ENCODE measurements around the gene ANKRD36C.
"Not testable (repeated sequence)": the region's sequence is repeated elsewhere in the genome, so short reads cannot be mapped to it uniquely, and the experiment has no call there.

The ANKRD36C gene

GRCh38 chr2:96006248-96006647 lies 14.6 kb upstream of the ANKRD36C start:
- not testable (repeated sequence) for DNase-seq

DNA sequence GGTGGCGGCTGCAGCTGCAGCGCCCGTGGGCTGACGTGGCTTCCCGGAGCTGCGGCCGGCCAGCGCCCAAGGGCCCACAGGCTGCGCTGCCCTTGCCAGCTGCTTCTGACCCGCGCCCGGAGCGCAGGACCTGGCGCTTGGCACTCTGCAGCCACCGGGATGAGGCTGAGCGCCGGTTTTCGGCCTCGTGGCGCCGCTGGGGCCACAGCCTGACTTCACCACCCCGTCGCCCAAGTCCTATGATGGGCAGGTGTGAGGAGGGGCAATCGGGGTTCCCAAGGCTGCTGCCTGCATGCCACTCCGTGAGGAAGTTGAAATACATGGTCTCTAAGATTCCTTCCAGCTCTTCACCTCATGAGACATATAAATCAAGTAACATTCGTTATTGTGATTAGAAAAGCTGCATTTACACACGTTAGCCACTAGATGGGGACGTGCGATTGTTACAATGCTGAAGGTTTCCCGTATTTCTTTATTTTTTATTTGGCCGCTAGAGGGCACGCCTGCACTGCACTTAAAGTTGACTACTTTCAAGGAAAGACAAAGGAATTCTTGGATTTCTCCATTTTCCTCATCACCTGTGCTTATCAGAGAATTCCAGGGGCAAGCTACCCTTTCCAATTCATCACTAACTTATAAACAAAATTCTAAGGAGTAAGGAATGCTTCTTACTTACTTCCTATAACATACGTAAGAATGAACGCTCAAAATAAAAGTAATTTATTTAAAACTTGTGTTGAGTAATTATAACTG lies 1.1 kb upstream of the ANKRD36C start:
- not testable (repeated sequence) for DNase-seq

DNA sequence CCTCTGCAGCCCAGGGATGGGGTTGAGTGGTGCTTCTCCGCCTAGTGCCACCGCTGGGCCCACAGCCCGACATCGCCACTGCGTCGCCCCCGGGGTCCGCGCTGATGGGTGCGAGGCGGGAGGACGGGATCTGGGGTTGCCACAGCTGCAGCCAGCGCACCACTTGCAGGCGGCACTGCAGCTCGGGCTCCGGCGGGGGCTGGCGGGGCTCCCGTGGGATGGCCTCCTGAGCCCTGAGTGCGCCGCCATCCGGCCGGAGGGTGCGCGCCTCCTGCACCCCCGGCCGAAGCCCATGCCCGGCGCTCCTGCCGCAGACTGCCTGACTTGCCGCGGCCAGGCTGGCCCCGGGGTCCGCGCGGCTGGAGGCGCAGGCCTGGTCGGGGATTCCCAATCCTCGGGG lies 478 bp upstream of the ANKRD36C start:
- DNase-seq, result not testable (repeated sequence)

DNA sequence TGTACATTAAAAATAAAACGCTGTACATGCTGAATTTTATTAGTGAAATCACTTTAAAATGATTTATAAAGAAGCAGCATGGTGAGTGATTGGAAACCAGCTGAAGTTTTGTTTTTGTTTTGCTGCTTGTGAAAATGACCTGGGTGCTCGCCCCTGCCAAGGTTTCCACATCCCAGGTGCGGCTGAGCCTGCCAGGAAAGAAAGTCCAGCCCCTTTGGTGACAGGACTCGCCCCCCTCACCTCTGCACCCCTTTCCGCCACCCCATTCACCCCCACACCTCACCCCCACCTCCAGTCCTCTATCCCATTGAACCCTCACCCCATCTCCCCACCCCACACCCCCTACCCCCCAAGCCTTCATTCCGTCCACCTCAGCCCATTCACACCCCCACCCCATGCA lies 740 bp downstream of the ANKRD36C start:
- not testable (repeated sequence) for DNase-seq

DNA sequence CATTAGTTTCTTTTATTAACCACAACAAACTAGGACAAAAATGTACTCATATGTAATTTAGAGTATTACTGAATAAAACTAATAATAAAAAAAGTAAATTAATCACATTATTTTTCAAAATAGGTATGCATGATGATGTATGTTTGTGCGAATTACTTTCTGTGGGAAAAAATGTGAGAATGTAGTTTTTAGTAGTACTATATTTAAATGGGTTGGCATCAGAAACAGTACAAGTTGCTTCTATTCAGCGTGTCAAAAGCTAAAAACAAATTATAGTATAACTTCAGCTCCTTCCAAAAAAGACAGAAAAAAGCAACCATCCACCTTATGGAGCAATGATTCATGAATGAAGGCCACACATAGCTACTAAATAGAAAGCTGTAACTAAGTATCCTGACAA lies 40.0 kb downstream of the ANKRD36C start:
- not testable (repeated sequence) for DNase-seq

DNA sequence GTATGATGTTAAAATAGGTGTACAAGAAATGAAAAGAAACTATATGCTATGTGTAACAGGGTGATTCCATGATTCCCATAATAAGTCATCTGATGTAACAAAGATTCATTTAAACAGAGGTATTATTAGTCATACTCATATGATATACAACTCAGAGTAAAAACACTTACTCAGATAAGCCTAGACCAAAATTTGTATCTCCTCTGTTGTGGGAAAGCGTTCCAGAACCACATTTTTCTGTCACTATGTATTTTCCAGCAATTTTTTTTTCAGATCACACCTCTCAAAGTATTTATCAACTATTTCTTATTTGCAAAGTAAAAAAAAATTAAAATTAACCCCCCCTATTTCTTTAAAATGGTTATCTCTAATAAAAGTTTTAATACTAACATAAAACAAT lies 43.6 kb downstream of the ANKRD36C start:
- not testable (repeated sequence) for DNase-seq

DNA sequence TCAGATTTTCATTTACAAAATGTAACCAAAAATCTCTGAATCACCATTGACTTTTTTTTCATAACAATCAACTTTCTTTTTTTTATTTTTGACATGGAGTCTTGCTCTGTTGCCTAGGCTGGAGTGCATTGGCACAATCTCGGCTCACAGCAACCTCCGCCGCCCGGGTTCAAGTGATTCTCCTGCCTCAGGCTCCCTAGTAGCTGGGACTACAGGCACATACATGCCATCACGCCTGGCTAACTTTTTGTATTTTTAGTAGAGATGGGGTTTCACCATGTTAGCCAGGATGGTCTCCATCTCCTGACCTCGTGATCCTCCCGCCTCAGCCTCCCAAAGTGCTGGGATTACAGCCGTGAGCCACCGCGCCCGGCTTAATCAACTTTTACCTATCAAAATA lies 51.7 kb downstream of the ANKRD36C start:
- DNase-seq, result not testable (repeated sequence)

- DNase-seq, result not testable (repeated sequence)
These were observed 60.9 kb downstream of the ANKRD36C start for GRCh38 chr2:95930740-95931139.

GRCh38 chr2:95917007-95917406 lies 74.6 kb downstream of the ANKRD36C start:
- not testable (repeated sequence) for DNase-seq

GRCh38 chr2:95915131-95915530 lies 76.5 kb downstream of the ANKRD36C start:
- DNase-seq, result not testable (repeated sequence)

GRCh38 chr2:95911431-95911830 lies 80.2 kb downstream of the ANKRD36C start:
- DNase-seq, result not testable (repeated sequence)

GRCh38 chr2:95894443-95894842 lies 97.2 kb downstream of the ANKRD36C start:
- DNase-seq, result not testable (repeated sequence)

DNA sequence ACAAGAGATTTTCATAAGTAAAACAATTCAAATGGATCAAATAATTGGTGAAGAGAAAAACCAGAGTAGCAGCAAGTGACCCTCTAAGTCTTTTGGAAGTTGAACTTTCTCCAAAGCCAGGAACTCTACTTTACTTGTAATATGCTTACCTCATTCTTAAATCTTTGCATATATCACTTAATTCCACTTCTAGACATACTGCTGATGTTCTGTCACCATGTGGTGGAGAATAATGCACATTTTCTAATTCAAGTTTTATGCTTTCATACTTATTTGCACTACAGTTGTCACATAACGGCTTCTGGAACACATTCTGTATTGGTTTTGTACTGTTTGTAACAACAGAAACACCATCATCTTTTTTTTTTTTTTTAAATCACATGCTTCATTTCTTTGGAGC lies 123.7 kb downstream of the ANKRD36C start:
- DNase-seq, result not testable (repeated sequence)

- DNase-seq, result not testable (repeated sequence)
These were observed 124.5 kb downstream of the ANKRD36C start for GRCh38 chr2:95867047-95867677.

DNA sequence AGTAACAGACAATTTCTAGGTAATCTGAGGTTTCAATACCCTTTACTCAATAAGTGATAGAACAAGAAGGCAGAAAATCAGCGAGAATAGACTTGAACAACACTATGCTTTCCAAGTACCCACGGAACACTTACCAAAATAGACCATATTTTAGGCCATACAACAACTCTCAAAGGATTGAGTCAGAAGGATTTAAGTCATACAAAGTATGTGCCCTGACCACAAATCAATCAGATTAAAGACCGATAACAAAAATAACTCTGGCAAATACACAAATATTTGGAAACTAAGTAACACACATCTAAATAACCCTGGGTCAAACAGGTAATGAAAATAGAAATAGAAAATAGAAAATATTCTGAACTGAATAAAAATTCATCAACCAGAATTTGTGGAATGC lies 129.5 kb downstream of the ANKRD36C start:
- DNase-seq, result not testable (repeated sequence)

- DNase-seq, result no peak
These were observed 155.5 kb downstream of the ANKRD36C start for GRCh38 chr2:95836151-95836550.

GRCh38 chr2:95834077-95835013 lies 157.3 kb downstream of the ANKRD36C start:
- not testable (repeated sequence) for DNase-seq

GRCh38 chr2:95824218-95824617 lies 167.4 kb downstream of the ANKRD36C start:
- not testable (repeated sequence) for DNase-seq

- DNase-seq, result not testable (repeated sequence)
These were observed 174.1 kb downstream of the ANKRD36C start for GRCh38 chr2:95817521-95817920.

DNA sequence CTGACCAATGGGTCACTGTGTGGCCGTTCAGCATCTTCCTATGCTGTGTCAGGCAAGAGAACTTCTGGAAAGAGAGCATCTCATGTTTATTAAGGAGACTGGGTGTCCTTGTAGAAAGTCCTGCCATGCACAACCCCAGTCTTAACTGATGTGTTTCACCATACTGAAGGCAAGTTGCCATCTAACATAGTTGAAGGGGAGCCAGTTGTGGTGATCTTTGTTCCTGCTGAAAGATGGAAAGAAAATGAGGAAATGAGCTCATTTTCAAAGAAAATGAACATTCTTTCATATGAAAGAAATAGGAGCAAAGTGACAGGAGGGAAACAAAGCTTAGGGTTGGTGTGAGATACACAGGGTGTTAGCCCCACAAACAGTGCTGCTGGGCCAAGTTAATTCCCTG lies 178.3 kb downstream of the ANKRD36C start:
- DNase-seq, result not testable (repeated sequence)

DNA sequence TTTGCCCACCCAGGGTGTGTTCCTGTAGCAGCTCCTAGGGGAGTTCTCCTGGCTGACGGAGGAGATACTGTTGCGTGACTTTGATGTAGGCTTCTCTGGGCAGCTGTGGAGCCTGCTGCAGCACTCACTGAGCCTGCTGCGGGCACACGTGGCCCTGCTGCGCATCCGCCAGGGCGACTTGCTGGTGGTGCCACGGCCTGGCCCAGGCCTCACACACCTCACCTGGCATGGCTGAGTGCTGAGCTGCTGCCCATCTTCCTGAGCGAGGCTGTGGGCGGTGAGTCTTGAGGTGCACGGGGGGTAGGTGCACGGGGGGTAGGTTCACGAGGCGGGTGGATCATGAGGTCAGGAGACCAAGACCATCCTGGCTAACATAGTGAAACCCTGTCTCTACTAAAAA lies 191.7 kb downstream of the ANKRD36C start:
- no peak for DNase-seq

DNA sequence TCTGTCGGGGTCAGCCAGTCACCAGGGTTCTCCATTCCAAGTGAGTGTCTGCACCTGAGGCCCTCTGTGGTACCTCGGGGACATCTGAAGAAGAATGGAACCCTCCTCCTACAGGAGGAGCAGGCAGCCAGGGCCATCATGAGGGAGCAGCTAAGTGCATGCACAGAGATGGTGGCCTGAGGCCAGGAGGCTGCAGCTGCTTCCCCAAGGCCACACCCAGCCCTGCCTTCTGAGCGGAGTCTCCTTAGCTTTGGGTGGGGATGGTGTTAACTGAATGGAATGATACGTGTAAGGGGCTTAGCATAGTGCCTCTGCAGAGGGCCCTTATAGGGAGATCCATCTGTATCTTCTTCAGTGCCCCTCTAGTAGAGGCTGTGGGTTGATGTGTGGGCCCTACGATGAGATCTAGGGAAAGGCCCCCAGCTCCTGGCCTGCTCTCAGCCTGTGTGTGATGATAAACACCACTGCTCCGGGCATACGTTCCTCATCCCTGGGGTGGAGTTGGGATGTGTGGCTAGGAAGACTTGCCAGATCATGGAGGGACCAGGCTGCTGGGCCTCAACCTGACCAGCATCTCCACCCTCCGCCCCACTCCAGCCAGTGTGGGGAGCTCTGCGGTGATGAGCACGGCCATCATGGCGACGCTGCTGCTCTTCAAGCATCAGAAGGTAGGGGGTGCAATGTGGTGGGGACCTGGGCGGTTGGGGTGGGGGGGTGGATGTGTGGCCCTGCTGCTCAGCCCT lies 192.3 kb downstream of the ANKRD36C start:
- DNase-seq, result not testable (repeated sequence)
